Measurements from ENCODE around the gene DHX8.

- peak; percentile 100 for TF ChIP-seq CTCF (IDR thresholded peaks at IDR 0.05)
- peak; percentile 90 to 95 (median 91) for TF ChIP-seq POLR2AphosphoS5 (IDR thresholded peaks at IDR 0.05)
Measured at GRCh38 chr17:43483674-43484551, at the start of gene DHX8.
